Caco-2 (cell line): ENCODE results near the gene FGF12. TPM values are rescaled to one million over a fixed set of nuclear protein-coding genes. Genes with fewer than 3 reads are reported as not detected.

Experiments used
- BruUV-seq: library from RNA; stranded (reverse); fragments of 400-500 nt; replicated peaks from 2 replicates; lab custom pipeline; 2021; lab: Mats Ljungman, UMichigan
- CTCF ChIA-PET: fragments of 300-600 bp; sonication (Branson Sonifier 250); formaldehyde crosslinking; loops from one replicate; lab custom pipeline; 2022; ENCODE audit warnings: antibody characterized with exemption; lab: Charles Lee
- POLR2A ChIA-PET: fragments of 300-600 bp; sonication (Branson Sonifier 250); formaldehyde crosslinking; loops from one replicate; lab custom pipeline; 2022; ENCODE audit warnings: antibody characterized with exemption; lab: Charles Lee
- DNase-seq, 2 experiments: peaks; one replicate each; pipeline versions ENCODE4 v3.0.0 to v3.0.0-alpha.2; 2020 to 2022
- H3K27me3 ChIP-seq: replicated peaks from 2 replicates; pipeline ENCODE4 v1.6.0; 2011; ENCODE audit warnings: low read length; ENCODE audit not compliant: control insufficient read depth, insufficient read depth
- H3K36me3 ChIP-seq: 2 replicates; pipeline ENCODE4 v1.5.1; 2011; ENCODE audit warnings: low read length; ENCODE audit not compliant: control insufficient read depth, insufficient read depth
- H3K4me1 ChIP-seq: fragments of 250-450 bp; sonication (Bioruptor Pico); 2 replicates; pipeline ENCODE4 v1.5.1; 2020; ENCODE audit warnings: mild to moderate bottlenecking
- H3K4me3 ChIP-seq: 2 replicates; pipeline ENCODE4 v1.5.1; 2011; ENCODE audit warnings: low read depth, mild to moderate bottlenecking, control low read depth, low read length
- H3K9me3 ChIP-seq: fragments of 250-450 bp; sonication (Bioruptor Pico); 2 replicates; pipeline ENCODE4 v1.5.1; 2020; ENCODE audit warnings: mild to moderate bottlenecking, moderate library complexity
- H3K27ac Mint-ChIP-seq: one replicate; pipeline ENCODE4 v1.8.0; 2022; ENCODE audit warnings: mixed read lengths; ENCODE audit not compliant: unreplicated experiment
- H3K27me3 Mint-ChIP-seq: one replicate; pipeline ENCODE4 v1.8.0; 2022; ENCODE audit warnings: mixed read lengths; ENCODE audit not compliant: insufficient read depth, unreplicated experiment
- H3K36me3 Mint-ChIP-seq: one replicate; pipeline ENCODE4 v1.8.0; 2022; ENCODE audit warnings: mild to moderate bottlenecking, mixed read lengths; ENCODE audit not compliant: insufficient read depth, unreplicated experiment
- H3K4me1 Mint-ChIP-seq: one replicate; pipeline ENCODE4 v1.8.0; 2022; ENCODE audit warnings: low read depth, mixed read lengths; ENCODE audit not compliant: unreplicated experiment
- H3K4me3 Mint-ChIP-seq: one replicate; pipeline ENCODE4 v1.8.0; 2022; ENCODE audit warnings: mild to moderate bottlenecking, moderate library complexity, mixed read lengths; ENCODE audit not compliant: unreplicated experiment
- H3K9me3 Mint-ChIP-seq: one replicate; pipeline ENCODE4 v1.8.0; 2022; ENCODE audit warnings: mixed read lengths; ENCODE audit not compliant: unreplicated experiment
- intact Hi-C: fragments of 100-400 bp; cut with micrococcal nuclease; formaldehyde crosslinking; loops from one replicate; pipeline ENCODE4 v1.10.0; 2022; ENCODE audit not compliant: unreplicated experiment
- total RNA-seq: library from RNA; stranded (reverse); gene quantifications from 2 replicates; pipeline ENCODE4 v1.2.3, GENCODE V29; 2022
- TF ChIP-seq, protein P1 (sequence below), 2 experiments: fragments of 200-600 bp in 1 of 2; IDR thresholded peaks; 1 replicate in 1 of 2; 2 replicates in 1 of 2; pipeline versions ENCODE4 v1.5.1 to v1.8.0; 2011 to 2022; ENCODE audit warnings: antibody characterized with exemption in 1 of 2, control low read depth in 1 of 2, inconsistent platforms in 1 of 2, low read depth in 1 of 2, low read length in 1 of 2, mild to moderate bottlenecking in 1 of 2, moderate library complexity in 1 of 2; ENCODE audit not compliant: insufficient read depth in 1 of 2, severe bottlenecking in 1 of 2, unreplicated experiment in 1 of 2

The FGF12 gene
- total RNA-seq, 1 experiment from 2014 or later, result 0.41 TPM

GRCh38 chr3:192239956-192240355 is 487.4 kb downstream of the FGF12 start:
- Histone ChIP-seq H3K9me3 (no peaks in the 10 kb centered on the region), H3K4me3 (no peak overlapping the region), H3K27me3 (no peaks in the 10 kb centered on the region), H3K4me1 (peaks cover 11% of the 10 kb centered on the region), H3K36me3 (no peaks in the 10 kb centered on the region)
- Mint-ChIP-seq H3K4me1 (no peaks in the 10 kb centered on the region), H3K36me3 (no peaks in the 10 kb centered on the region), H3K4me3 (no peak overlapping the region), H3K27ac (no peak overlapping the region), H3K27me3 (peaks cover 6% of the 10 kb centered on the region), H3K9me3 (peaks cover 9% of the 10 kb centered on the region)
- ChIA-PET CTCF (no interaction called here), POLR2A (no interaction called here)
- DNase-seq, result no peak
- BruUV-seq, result no TSS peak
- TF ChIP-seq, protein P1, sequence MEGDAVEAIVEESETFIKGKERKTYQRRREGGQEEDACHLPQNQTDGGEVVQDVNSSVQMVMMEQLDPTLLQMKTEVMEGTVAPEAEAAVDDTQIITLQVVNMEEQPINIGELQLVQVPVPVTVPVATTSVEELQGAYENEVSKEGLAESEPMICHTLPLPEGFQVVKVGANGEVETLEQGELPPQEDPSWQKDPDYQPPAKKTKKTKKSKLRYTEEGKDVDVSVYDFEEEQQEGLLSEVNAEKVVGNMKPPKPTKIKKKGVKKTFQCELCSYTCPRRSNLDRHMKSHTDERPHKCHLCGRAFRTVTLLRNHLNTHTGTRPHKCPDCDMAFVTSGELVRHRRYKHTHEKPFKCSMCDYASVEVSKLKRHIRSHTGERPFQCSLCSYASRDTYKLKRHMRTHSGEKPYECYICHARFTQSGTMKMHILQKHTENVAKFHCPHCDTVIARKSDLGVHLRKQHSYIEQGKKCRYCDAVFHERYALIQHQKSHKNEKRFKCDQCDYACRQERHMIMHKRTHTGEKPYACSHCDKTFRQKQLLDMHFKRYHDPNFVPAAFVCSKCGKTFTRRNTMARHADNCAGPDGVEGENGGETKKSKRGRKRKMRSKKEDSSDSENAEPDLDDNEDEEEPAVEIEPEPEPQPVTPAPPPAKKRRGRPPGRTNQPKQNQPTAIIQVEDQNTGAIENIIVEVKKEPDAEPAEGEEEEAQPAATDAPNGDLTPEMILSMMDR (IDR thresholded peaks at IDR 0.05; ENCODE audit: insufficient read depth in 1 of 2, low read depth in 1 of 2, low read length in 1 of 2, severe bottlenecking in 1 of 2, unreplicated experiment in 1 of 2), result no peak
- intact Hi-C loops, result loop anchor here (5.0 to 10.0 kb wide), 2 partner anchors 97 to 205 kb away; no protein-coding TSS in a partner anchor

DNA sequence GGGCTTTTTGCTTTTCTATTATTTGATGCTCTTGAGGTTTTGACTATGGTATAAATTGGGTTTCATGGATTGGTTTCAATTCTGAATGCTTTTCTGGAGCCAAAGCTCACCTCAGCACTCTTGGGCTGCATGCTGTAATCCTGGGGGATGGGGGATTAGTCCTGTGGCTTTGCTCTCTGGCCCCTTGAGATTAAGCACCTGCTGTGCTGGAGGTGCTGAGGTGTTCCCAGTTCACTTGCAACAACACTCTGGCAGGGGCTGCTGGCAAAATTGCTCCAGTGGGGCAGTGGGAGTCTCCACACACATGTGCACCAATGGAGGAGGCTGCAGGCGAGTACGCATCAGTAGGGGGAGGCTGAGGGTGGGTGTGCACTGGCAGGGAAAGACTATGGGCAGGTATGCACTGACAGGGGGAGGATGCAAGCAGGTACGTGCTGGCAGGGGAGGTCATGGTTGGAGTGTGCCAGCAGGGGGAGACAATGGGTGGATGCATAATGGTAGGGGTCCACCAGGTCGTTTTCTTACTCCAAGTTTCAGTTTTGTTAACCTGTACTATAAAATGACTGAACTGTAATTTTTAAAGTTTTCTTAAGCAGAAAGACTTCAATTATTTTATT is 489.2 kb downstream of the FGF12 start:
- no TSS peak for BruUV-seq
- peaks cover 9% of the 10 kb centered on the region for H3K9me3 Mint-ChIP-seq
- Histone ChIP-seq H3K9me3 (no peaks in the 10 kb centered on the region), H3K4me1 (peaks cover 11% of the 10 kb centered on the region), H3K4me3 (no peak overlapping the region), H3K36me3 (no peaks in the 10 kb centered on the region), H3K27me3 (no peaks in the 10 kb centered on the region)
- TF ChIP-seq, protein P1 (IDR thresholded peaks at IDR 0.05; ENCODE audit: insufficient read depth in 1 of 2, low read depth in 1 of 2, low read length in 1 of 2, severe bottlenecking in 1 of 2, unreplicated experiment in 1 of 2), result peak; percentile 20 to 43
- H3K36me3 Mint-ChIP-seq, result no peaks in the 10 kb centered on the region
- peak; percentile 37 to 40 for DNase-seq
- intact Hi-C loops, result loop anchor here (5.0 to 10.0 kb wide), 2 partner anchors 99 to 207 kb away; no protein-coding TSS in a partner anchor
- H3K4me3 Mint-ChIP-seq, result no peak overlapping the region
- no peaks in the 10 kb centered on the region for H3K4me1 Mint-ChIP-seq
- ChIA-PET POLR2A (no interaction called here), CTCF (no interaction called here)
- H3K27ac Mint-ChIP-seq, result no peak overlapping the region
- H3K27me3 Mint-ChIP-seq, result peaks cover 6% of the 10 kb centered on the region

GRCh38 chr3:192229866-192230265 is 497.5 kb downstream of the FGF12 start:
- H3K27me3 Mint-ChIP-seq, result no peaks in the 10 kb centered on the region
- no TSS peak for BruUV-seq
- H3K4me1 Mint-ChIP-seq, result no peaks in the 10 kb centered on the region
- no peaks in the 10 kb centered on the region for H3K36me3 ChIP-seq
- DNase-seq, result no peak
- H3K9me3 ChIP-seq, result no peaks in the 10 kb centered on the region
- H3K4me3 Mint-ChIP-seq, result no peak overlapping the region
- POLR2A ChIA-PET, result no interaction called here
- H3K27ac Mint-ChIP-seq, result no peak overlapping the region
- no peak overlapping the region for H3K4me3 ChIP-seq
- intact Hi-C loops, result loop anchor here (10.0 kb wide), 1 partner anchor 215 kb away; no protein-coding TSS in a partner anchor
- CTCF ChIA-PET, result no interaction called here
- H3K27me3 ChIP-seq, result no peaks in the 10 kb centered on the region
- H3K9me3 Mint-ChIP-seq, result peaks cover 8% of the 10 kb centered on the region
- TF ChIP-seq, protein P1 (IDR thresholded peaks at IDR 0.05; ENCODE audit: insufficient read depth in 1 of 2, low read depth in 1 of 2, low read length in 1 of 2, severe bottlenecking in 1 of 2, unreplicated experiment in 1 of 2), result no peak
- no peaks in the 10 kb centered on the region for H3K4me1 ChIP-seq
- H3K36me3 Mint-ChIP-seq, result no peaks in the 10 kb centered on the region
